Mucosa of stomach (tissue), 1 donor: ENCODE measurements around the gene ATP9A.
"Not testable (repeated sequence)": the region's sequence is repeated elsewhere in the genome, so short reads cannot be mapped to it uniquely, and the experiment has no call there.

Experiments used
- H3K27me3 ChIP-seq: one replicate; pipeline ENCODE4 v1.7.0; 2013; ENCODE audit warnings: mild to moderate bottlenecking, low read length; ENCODE audit not compliant: control insufficient read depth, insufficient read depth
- H3K36me3 ChIP-seq: one replicate; pipeline ENCODE4 v1.7.0; 2013; ENCODE audit warnings: low read length; ENCODE audit not compliant: control insufficient read depth, insufficient read depth
- H3K4me1 ChIP-seq: one replicate; pipeline ENCODE4 v1.7.0; 2013; ENCODE audit warnings: mild to moderate bottlenecking, low read length; ENCODE audit not compliant: control insufficient read depth, insufficient read depth
- H3K4me3 ChIP-seq: one replicate; pipeline ENCODE4 v1.7.0; 2013; ENCODE audit warnings: low read length
- H3K9ac ChIP-seq: one replicate; pipeline ENCODE4 v1.7.0; 2013; ENCODE audit warnings: mild to moderate bottlenecking, low read length, moderate library complexity
- H3K9me3 ChIP-seq: one replicate; pipeline ENCODE4 v1.7.0; 2013; ENCODE audit warnings: mild to moderate bottlenecking, low read length, moderate library complexity; ENCODE audit not compliant: control insufficient read depth
- donor health status: Pancreatic carcinoma.

Gene ATP9A

GRCh38 chr20:51788822-51789221, 20.6 kb upstream of the ATP9A start:
- H3K9me3 ChIP-seq, result no peaks in the 10 kb centered on the region
- H3K4me1 ChIP-seq, result no peaks in the 10 kb centered on the region
- no peak overlapping the region for H3K9ac ChIP-seq
- no peaks in the 10 kb centered on the region for H3K36me3 ChIP-seq
- no peak overlapping the region for H3K4me3 ChIP-seq
- no peaks in the 10 kb centered on the region for H3K27me3 ChIP-seq

GRCh38 chr20:51784299-51784698, 16.1 kb upstream of the ATP9A start:
- H3K4me1 ChIP-seq, result no peaks in the 10 kb centered on the region
- no peak overlapping the region for H3K9ac ChIP-seq
- no peaks in the 10 kb centered on the region for H3K9me3 ChIP-seq
- H3K36me3 ChIP-seq, result no peaks in the 10 kb centered on the region
- no peaks in the 10 kb centered on the region for H3K27me3 ChIP-seq
- no peak overlapping the region for H3K4me3 ChIP-seq

GRCh38 chr20:51778229-51778759, 10.1 kb upstream of the ATP9A start:
- not testable (repeated sequence) for H3K36me3 ChIP-seq, H3K4me3 ChIP-seq, H3K9me3 ChIP-seq, H3K4me1 ChIP-seq, H3K27me3 ChIP-seq, H3K9ac ChIP-seq

- H3K4me1 ChIP-seq, result no peaks in the 10 kb centered on the region
- no peaks in the 10 kb centered on the region for H3K36me3 ChIP-seq
- no peak overlapping the region for H3K4me3 ChIP-seq
These were observed 7.1 kb upstream of the ATP9A start for GRCh38 chr20:51775241-51775640.

DNA sequence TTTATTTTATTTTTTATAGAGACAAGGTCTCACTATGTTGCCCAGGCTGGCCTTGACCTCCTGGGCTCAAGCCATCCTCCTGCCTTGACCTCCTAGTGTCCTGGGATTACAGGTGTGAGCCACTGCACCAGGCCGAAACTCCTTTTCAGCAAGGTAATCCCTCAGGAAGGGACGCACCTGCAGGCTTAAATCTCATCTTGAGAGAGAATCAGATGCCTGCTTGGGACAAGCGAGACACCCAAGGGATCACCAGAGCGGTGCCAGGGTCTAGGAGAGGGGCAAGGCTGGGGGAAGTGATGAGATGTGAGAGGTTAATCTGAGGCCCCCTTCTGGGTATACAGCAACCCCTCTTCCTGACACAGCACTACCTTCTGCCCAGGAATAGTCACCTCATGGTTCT, 4.0 kb upstream of the ATP9A start:
- H3K27me3 ChIP-seq, result no peaks in the 10 kb centered on the region
- no peak overlapping the region for H3K4me3 ChIP-seq
- H3K9me3 ChIP-seq, result no peaks in the 10 kb centered on the region
- no peaks in the 10 kb centered on the region for H3K4me1 ChIP-seq
- no peaks in the 10 kb centered on the region for H3K36me3 ChIP-seq
- H3K9ac ChIP-seq, result no peak overlapping the region

More at GRCh38 chr20:51775241-51775640, 7.1 kb upstream of the ATP9A start:
- Histone ChIP-seq H3K9me3 (no peaks in the 10 kb centered on the region), H3K9ac (no peak overlapping the region), H3K27me3 (no peaks in the 10 kb centered on the region)

DNA sequence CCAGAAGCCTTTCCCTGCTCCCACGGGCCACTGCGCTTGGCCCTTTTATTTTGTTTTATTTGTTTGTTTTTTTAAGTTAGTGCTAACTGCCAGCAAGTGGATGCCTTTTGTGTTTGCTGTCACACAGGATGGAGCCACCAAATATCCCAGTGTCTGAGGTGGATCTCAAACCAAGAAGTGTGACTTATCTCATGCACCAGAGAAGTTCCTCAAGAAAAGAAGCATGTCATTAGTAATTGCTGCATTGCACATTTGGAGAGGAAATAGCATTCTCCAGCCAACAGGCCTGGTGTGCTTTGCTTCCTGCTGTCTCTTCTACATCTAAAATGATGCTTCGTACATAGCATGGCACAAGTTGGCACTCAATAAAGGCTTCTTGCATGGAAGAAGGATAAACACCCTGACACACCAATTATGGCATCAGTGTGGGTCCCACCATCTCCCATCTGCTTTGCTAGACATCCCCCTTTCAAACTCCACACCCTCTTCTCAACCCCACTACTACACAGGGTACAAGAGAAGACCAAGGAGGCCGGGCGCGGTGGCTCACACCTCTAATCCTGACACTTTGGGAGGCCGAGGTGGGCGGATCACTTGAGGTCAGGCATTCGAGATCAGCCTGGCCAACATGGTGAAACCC, 1.9 kb upstream of the ATP9A start:
- no peaks in the 10 kb centered on the region for H3K36me3 ChIP-seq
- no peak overlapping the region for H3K4me3 ChIP-seq
- H3K9me3 ChIP-seq, result no peaks in the 10 kb centered on the region
- H3K9ac ChIP-seq, result no peak overlapping the region
- no peaks in the 10 kb centered on the region for H3K27me3 ChIP-seq
- peaks cover 6% of the 10 kb centered on the region for H3K4me1 ChIP-seq

DNA sequence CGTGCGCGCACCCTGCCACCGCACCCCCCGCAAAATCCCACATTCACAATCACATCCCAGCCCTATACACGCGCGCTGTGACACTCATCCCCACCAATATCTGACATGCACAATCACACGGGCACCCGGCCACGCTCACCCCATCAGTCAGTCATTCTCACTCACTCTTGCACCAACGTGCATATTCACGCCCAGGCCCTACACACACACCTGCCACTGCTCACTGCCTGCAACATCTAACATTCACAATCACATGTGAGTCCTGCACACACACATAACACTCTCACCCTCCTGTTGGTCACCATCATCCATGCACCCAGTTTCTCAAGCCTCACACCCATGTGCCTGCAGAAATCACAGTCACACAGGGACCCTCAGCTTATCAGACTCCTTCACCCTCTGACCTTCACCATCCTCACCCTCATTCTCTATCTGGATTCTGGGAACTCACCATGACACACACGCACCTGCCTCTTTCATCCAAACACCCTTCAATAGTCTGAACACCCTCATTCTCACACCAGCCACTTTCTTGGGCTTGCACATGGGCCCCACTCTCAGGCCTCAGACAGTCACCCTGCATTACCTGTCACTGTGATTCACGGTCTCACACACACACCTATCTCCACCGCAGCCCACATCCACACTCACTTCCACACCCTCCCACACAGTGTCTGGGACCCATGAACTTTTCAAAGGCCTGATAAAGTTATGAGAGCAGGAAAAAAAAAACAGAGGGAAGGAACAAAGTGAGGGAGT, 748 bp upstream of the ATP9A start:
- H3K9ac ChIP-seq, result peak overlapping the region; percentile 1
- H3K4me1 ChIP-seq, result peaks cover 6% of the 10 kb centered on the region
- no peaks in the 10 kb centered on the region for H3K36me3 ChIP-seq
- no peaks in the 10 kb centered on the region for H3K9me3 ChIP-seq
- no peaks in the 10 kb centered on the region for H3K27me3 ChIP-seq
- H3K4me3 ChIP-seq, result no peak overlapping the region

GRCh38 chr20:51766994-51767866, 960 bp downstream of the ATP9A start:
- no peaks in the 10 kb centered on the region for H3K9me3 ChIP-seq
- H3K4me1 ChIP-seq, result peaks cover 6% of the 10 kb centered on the region
- H3K9ac ChIP-seq, result peak overlapping the region; percentile 88
- H3K27me3 ChIP-seq, result no peaks in the 10 kb centered on the region
- H3K4me3 ChIP-seq, result peak overlapping the region; percentile 79
- H3K36me3 ChIP-seq, result no peaks in the 10 kb centered on the region

- not testable (repeated sequence) for H3K4me3 ChIP-seq, H3K9me3 ChIP-seq, H3K27me3 ChIP-seq, H3K9ac ChIP-seq, H3K36me3 ChIP-seq
- H3K4me1 ChIP-seq, result peaks cover 20% of the 10 kb centered on the region
These were observed 2.8 kb downstream of the ATP9A start for GRCh38 chr20:51765381-51765780.

DNA sequence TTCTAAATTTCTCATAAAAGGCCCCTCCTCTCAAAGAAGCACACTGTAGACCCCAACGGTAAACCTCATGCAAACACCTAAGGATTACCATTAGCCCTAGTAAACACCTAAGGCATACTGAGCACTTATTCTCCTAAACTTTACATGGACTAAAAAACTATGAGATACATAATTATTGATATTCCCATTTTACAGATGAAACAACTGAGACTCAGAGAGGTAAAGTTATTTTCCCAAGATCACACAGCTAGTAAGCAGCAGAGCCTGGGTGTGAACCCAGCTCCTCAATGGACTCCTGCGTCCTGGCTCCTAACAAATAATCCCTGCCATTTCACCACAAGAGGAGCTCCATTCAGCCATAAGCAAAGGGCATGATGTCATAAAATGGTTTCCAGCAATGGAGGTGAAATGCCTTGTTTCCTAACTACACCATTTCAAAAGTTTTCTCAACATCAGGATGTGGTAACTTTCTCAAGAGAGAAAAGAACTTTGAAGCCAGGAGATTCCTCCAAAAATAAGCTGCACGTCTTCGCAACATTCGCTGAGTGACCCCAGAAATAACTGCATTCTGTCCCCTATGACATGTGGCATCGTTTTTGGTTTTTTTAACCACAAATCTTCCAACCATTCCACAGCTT, 4.1 kb downstream of the ATP9A start:
- H3K9me3 ChIP-seq, result no peaks in the 10 kb centered on the region
- no peak overlapping the region for H3K4me3 ChIP-seq

DNA sequence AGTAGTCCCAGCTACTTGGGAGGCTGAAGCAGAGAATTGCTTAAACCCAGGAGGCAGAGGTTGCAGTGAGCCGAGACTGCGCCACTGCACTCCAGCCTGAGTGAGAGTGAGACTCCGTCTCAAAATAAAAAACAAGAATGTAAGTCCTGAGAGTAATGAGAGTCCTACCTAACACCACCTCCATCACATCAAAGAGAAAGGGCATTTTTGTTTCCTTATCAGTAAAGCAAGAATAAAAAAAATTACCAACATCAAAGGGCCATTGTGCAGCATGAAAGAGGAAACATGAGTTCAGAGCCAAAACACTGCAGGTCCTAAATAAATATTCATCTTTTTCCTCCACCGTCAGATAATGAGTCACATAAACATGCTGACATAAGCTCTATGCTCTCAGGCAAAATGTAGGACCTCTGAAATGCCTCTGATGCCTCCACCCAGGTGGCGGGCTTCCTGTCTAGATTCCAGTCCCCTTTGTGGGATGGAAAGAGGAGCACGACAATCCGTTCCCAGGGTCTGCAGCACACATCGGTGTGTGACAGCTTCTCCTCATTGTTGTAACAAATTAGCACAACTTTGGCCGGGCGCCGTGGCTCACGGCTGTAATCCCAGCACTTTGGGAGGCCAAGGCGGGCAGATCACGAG, 7.2 kb downstream of the ATP9A start:
- Histone ChIP-seq H3K4me3 (no peak overlapping the region), H3K27me3 (no peaks in the 10 kb centered on the region), H3K9ac (peak overlapping the region; percentile 2), H3K4me1 (peaks cover 48% of the 10 kb centered on the region), H3K9me3 (no peaks in the 10 kb centered on the region), H3K36me3 (no peaks in the 10 kb centered on the region)

More for the DNA sequence above, 4.1 kb downstream of the ATP9A start:
- Histone ChIP-seq H3K9ac (no peak overlapping the region), H3K27me3 (no peaks in the 10 kb centered on the region), H3K4me1 (peaks cover 29% of the 10 kb centered on the region), H3K36me3 (no peaks in the 10 kb centered on the region)
